Prostate gland (tissue), 2 donors: ENCODE results near the gene PTPRD. TPM values are rescaled to one million over a fixed set of nuclear protein-coding genes. Genes with fewer than 3 reads are reported as not detected.

ENCODE experiments used
- DNase-seq: peaks from one replicate; pipeline ENCODE4 v3.0.0-alpha.2; 2019; ENCODE audit warnings: low spot score
- H3K27ac ChIP-seq, 2 donors: fragments of 200-600 bp; sonication (generic); 2 replicates each; pipeline ENCODE4 v1.5.1; 2017 to 2019
- H3K27me3 ChIP-seq: fragments of 200-600 bp; sonication (generic); replicated peaks from 2 replicates; pipeline ENCODE4 v1.5.1; 2019; ENCODE audit not compliant: insufficient read depth
- H3K36me3 ChIP-seq, 2 donors: fragments of 200-600 bp; sonication (generic); 1 replicate in 1 of 2; 2 replicates in 1 of 2; pipeline versions ENCODE4 v1.5.1 to v1.8.1; 2017 to 2019
- H3K4me1 ChIP-seq: fragments of 200-600 bp; sonication (generic); replicated peaks from 2 replicates; pipeline ENCODE4 v1.5.1; 2019
- H3K4me3 ChIP-seq, 2 donors: fragments of 200-600 bp; sonication (generic); 2 replicates each; pipeline ENCODE4 v1.5.1; 2017 to 2019
- H3K9me3 ChIP-seq: fragments of 200-600 bp; sonication (generic); 2 replicates; pipeline ENCODE4 v1.5.1; 2017
- CTCF ChIP-seq, 4 experiments: fragments of 200-600 bp in 2 of 4; fragments of 450-650 bp in 2 of 4; sonication (generic) in 2 of 4; IDR thresholded peaks; 1 replicate in 3 of 4; 2 replicates in 1 of 4; pipeline ENCODE4 v1.5.1; 2016 to 2019; ENCODE audit warnings: antibody characterized with exemption in 4 of 4, mild to moderate bottlenecking in 2 of 4, moderate library complexity in 2 of 4
- POLR2A ChIP-seq: fragments of 450-650 bp; IDR thresholded peaks from one replicate; pipeline ENCODE4 v1.6.1; 2016; ENCODE audit warnings: antibody characterized with exemption, mild to moderate bottlenecking
- POLR2AphosphoS5 ChIP-seq: sonication (generic); formaldehyde crosslinking; IDR thresholded peaks from one replicate; pipeline ENCODE4 v1.6.1; 2017; ENCODE audit warnings: antibody characterized with exemption
- WGBS: methylation state at CpG from one replicate; pipeline ENCODE4 v1.1.5; 2018; 5-methylcytosine and 5-hydroxymethylcytosine counted together
- intact Hi-C: fragments of 100-400 bp; cut with DNase I; formaldehyde crosslinking; loops from one replicate; pipeline ENCODE4 v1.14.2; 2022
- total RNA-seq, 2 donors: library from RNA; depleted of rRNA; stranded (reverse); fragments of >200 nt; gene quantifications; one replicate each; pipeline ENCODE4 v1.1.0, GENCODE V29; 2016

The PTPRD gene
- total RNA-seq, 2 donors from 2014 or later = 5.8 to 23.1 TPM

GRCh38 chr9:8732367-8733075, 1880.3 kb downstream of the PTPRD start:
- no peak for DNase-seq
- no peaks in the 10 kb centered on the region for H3K9me3 ChIP-seq
- TF ChIP-seq CTCF (IDR thresholded peaks at IDR 0.05) = no peak
- TF ChIP-seq POLR2A = no peak
- TF ChIP-seq POLR2AphosphoS5 = no peak
- intact Hi-C loops = no loop called here
- H3K4me1 ChIP-seq = no peaks in the 10 kb centered on the region
- H3K27ac ChIP-seq = no peak overlapping the region
- H3K27me3 ChIP-seq = no peaks in the 10 kb centered on the region
- no peaks in the 10 kb centered on the region for H3K36me3 ChIP-seq
- no peak overlapping the region for H3K4me3 ChIP-seq
- 63% methylated on average over 3 of the region's 3 CpGs for WGBS

- no peak for DNase-seq
- TF ChIP-seq POLR2A (no peak), CTCF (IDR thresholded peaks at IDR 0.05) (no peak), POLR2AphosphoS5 (no peak)
- no peaks in the 10 kb centered on the region for H3K4me1 ChIP-seq
- H3K9me3 ChIP-seq = no peaks in the 10 kb centered on the region
- 83% methylated on average over 7 of the region's 7 CpGs for WGBS
- H3K4me3 ChIP-seq = no peak overlapping the region
- H3K27me3 ChIP-seq = no peaks in the 10 kb centered on the region
- intact Hi-C loops = no loop called here
- H3K36me3 ChIP-seq = no peaks in the 10 kb centered on the region
- no peak overlapping the region for H3K27ac ChIP-seq
These were observed 1882.2 kb downstream of the PTPRD start for GRCh38 chr9:8730618-8731017.

DNA sequence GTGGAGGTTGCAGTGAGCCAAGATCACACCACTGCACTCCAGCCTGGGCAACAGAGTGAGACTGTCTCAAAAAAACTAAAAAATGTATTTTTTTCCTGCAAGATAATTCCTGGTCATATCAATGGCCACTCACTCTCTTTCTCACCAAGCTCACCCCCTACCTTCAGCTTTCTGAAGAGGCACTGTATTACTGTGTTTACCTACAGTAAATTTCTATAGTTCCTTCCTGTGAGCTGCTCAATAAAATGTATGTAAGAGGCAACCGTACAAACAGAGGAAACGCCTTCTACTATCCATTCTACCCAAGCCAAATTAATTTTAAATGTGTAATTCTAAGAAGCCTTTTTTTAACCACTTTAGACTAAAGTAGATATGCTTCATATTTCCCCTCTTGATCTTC, 1883.9 kb downstream of the PTPRD start:
- WGBS = 59% methylated on average over 2 of the region's 2 CpGs
- Histone ChIP-seq H3K36me3 (no peaks in the 10 kb centered on the region), H3K4me1 (no peaks in the 10 kb centered on the region), H3K27ac (no peak overlapping the region), H3K4me3 (no peak overlapping the region), H3K9me3 (no peaks in the 10 kb centered on the region), H3K27me3 (no peaks in the 10 kb centered on the region)
- no peak for DNase-seq
- TF ChIP-seq POLR2AphosphoS5 (no peak), POLR2A (no peak), CTCF (IDR thresholded peaks at IDR 0.05) (no peak)
- intact Hi-C loops = no loop called here

DNA sequence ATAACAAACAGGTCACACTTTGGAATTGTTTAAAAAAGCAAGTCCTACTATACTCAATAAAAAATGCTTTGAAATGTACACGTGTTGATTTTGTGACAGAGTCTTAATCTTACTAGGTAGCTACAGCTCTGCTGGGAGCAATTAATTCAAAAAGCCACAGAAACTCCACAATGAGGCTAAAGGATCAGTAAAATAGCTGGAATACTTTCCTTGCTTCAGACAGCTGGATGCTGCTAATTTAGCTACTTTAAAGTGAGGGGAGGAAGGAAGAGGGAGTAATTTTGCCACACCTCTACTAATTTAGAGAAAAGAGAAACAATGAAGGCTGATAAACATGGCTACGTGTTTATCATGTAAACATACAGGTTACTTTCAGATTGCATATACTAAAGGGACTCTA, 1885.6 kb downstream of the PTPRD start:
- no peak for DNase-seq
- no peaks in the 10 kb centered on the region for H3K9me3 ChIP-seq
- intact Hi-C loops = no loop called here
- no peak for TF ChIP-seq POLR2AphosphoS5
- no peak for TF ChIP-seq POLR2A
- no peaks in the 10 kb centered on the region for H3K36me3 ChIP-seq
- H3K4me1 ChIP-seq = no peaks in the 10 kb centered on the region
- no peak overlapping the region for H3K4me3 ChIP-seq
- 58% methylated on average over 2 of the region's 2 CpGs for WGBS
- no peaks in the 10 kb centered on the region for H3K27me3 ChIP-seq
- H3K27ac ChIP-seq = no peak overlapping the region

DNA sequence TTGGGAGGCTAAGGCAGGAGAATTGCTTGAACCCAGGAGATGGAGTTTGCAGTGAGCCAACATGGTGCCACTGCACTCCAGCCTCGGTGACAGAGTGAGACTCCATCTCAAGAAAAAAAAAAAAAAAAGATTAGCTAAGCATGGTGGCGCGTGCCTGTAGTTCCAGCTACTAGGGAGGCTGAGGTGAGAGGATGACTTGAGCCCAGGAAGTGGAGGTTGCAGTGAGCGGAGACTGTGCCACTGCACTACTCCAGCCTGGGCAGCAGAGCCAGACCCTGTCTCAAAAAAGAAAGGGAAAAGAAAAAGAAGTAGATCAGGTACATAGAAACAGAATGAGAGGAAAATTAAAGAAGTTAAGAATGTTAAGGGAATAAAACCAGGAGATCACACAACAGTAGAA, 1886.1 kb downstream of the PTPRD start:
- no peaks in the 10 kb centered on the region for H3K27me3 ChIP-seq
- intact Hi-C loops = no loop called here
- no peak for DNase-seq
- TF ChIP-seq POLR2A (no peak), POLR2AphosphoS5 (no peak), CTCF (IDR thresholded peaks at IDR 0.05) (no peak)
- no peaks in the 10 kb centered on the region for H3K4me1 ChIP-seq
- 97% methylated on average over 4 of the region's 4 CpGs for WGBS
- no peak overlapping the region for H3K4me3 ChIP-seq
- no peak overlapping the region for H3K27ac ChIP-seq
- no peaks in the 10 kb centered on the region for H3K36me3 ChIP-seq
- no peaks in the 10 kb centered on the region for H3K9me3 ChIP-seq
